Natural killer cell (primary cell): ENCODE results near the gene GANC. TPM values are rescaled to one million over a fixed set of nuclear protein-coding genes. Genes with fewer than 3 reads are reported as not detected.

Experiments used
- ATAC-seq, 3 donors: fragments of 150-1000 bp in 2 of 3; fragments of 200-7000 bp in 1 of 3; cut with Tn5 transposase; 1 replicate in 1 of 3; 2 replicates in 2 of 3; pipeline ENCODE4 v1.10.0; 2021; ENCODE audit warnings: mild to moderate bottlenecking in 2 of 3, moderate library complexity in 2 of 3
- DNase-seq, 2 donors: peaks; one replicate each; pipeline versions ENCODE4 v3.0.0 to v3.0.0-alpha.2; 2013 to 2021; ENCODE audit warnings: mixed read lengths in 1 of 2
- H3K27ac ChIP-seq: one replicate; pipeline ENCODE4 v1.5.1; 2013; ENCODE audit warnings: mild to moderate bottlenecking, low read length
- H3K27me3 ChIP-seq: one replicate; pipeline ENCODE4 v1.6.1; 2013; ENCODE audit warnings: low read length; ENCODE audit not compliant: control insufficient read depth, insufficient read depth
- H3K36me3 ChIP-seq: one replicate; pipeline ENCODE4 v1.6.1; 2013; ENCODE audit warnings: low read length; ENCODE audit not compliant: control insufficient read depth, insufficient read depth
- H3K4me1 ChIP-seq: one replicate; pipeline ENCODE4 v1.6.1; 2013; ENCODE audit warnings: low read length; ENCODE audit not compliant: control insufficient read depth, insufficient read depth
- H3K4me3 ChIP-seq: one replicate; pipeline ENCODE4 v1.5.1; 2013; ENCODE audit warnings: low read length
- H3K9me3 ChIP-seq: one replicate; pipeline ENCODE4 v1.6.1; 2013; ENCODE audit warnings: low read length; ENCODE audit not compliant: control insufficient read depth, insufficient read depth
- H3K27ac Mint-ChIP-seq, 2 donors: one replicate each; pipeline ENCODE4 v1.8.0; 2022; ENCODE audit warnings: mild to moderate bottlenecking in 2 of 2, mixed read lengths in 2 of 2, moderate library complexity in 1 of 2
- H3K27me3 Mint-ChIP-seq, 2 donors: one replicate each; pipeline ENCODE4 v1.8.0; 2022; ENCODE audit warnings: low read depth in 2 of 2, mixed read lengths in 2 of 2
- H3K36me3 Mint-ChIP-seq: one replicate; pipeline ENCODE4 v1.8.0; 2022; ENCODE audit warnings: mixed read lengths
- H3K4me1 Mint-ChIP-seq, 2 donors: one replicate each; pipeline ENCODE4 v1.8.0; 2022; ENCODE audit warnings: mixed read lengths in 2 of 2
- H3K4me3 Mint-ChIP-seq: one replicate; pipeline ENCODE4 v1.8.0; 2022; ENCODE audit warnings: mild to moderate bottlenecking, moderate library complexity, mixed read lengths
- H3K9me3 Mint-ChIP-seq, 2 donors: one replicate each; pipeline ENCODE4 v1.8.0; 2022; ENCODE audit warnings: mixed read lengths in 2 of 2
- WGBS: methylation state at CpG from one replicate; pipeline ENCODE4 v1.1.7; 2013; ENCODE audit warnings: missing lambda C conversion rate; ENCODE audit not compliant: insufficient coverage; 5-methylcytosine and 5-hydroxymethylcytosine counted together
- intact Hi-C: fragments of 100-400 bp; cut with micrococcal nuclease; formaldehyde crosslinking; loops from one replicate; pipeline ENCODE4 v1.14.2; 2022
- total RNA-seq, 4 donors: library from RNA; stranded (reverse); fragments of 120-200 nt in 1 of 4; gene quantifications; one replicate each; pipeline versions ENCODE4 v1.2.3 to v1.2.4, GENCODE V29; 2013 to 2022
- TF ChIP-seq, protein P1 (sequence below): fragments of 200-600 bp; IDR thresholded peaks from one replicate; pipeline ENCODE4 v1.8.0; 2022; ENCODE audit warnings: antibody characterized with exemption

Gene GANC
- total RNA-seq, 3 donors from 2014 or later (not counting 1 experiment from before 2014, with no cell fraction given): 23.5 to 31.3 (median 24.3) TPM

DNA sequence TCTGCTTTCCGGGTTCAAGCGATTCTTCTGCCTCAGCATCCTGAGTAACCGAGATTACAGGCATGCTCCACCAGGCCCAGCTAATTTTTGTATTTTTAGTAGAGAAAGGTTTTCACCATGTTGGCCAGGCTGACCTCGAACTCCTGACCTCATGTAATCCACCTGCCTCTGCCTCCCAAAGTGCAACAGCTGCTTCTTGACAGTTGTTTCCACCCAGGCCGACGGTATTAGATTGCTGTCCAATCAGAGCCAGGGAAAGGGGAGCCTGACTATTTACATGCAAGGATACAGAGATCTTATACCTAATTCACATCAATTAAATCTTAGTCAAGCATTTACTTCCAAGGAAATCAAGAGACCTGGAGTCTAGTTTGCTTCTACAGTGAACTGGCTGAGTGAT lies 82.3 kb downstream of the GANC start:
- intact Hi-C loops: no loop called here
- Histone ChIP-seq H3K9me3 (no peaks in the 10 kb centered on the region), H3K27ac (no peak overlapping the region), H3K4me3 (no peak overlapping the region), H3K36me3 (peaks cover 12% of the 10 kb centered on the region), H3K4me1 (no peaks in the 10 kb centered on the region), H3K27me3 (no peaks in the 10 kb centered on the region)
- Mint-ChIP-seq H3K36me3 (no peaks in the 10 kb centered on the region), H3K27me3 (no peaks in the 10 kb centered on the region), H3K4me3 (no peak overlapping the region), H3K27ac (no peak overlapping the region), H3K9me3 (no peaks in the 10 kb centered on the region), H3K4me1 (no peaks in the 10 kb centered on the region)
- TF ChIP-seq, protein P1, sequence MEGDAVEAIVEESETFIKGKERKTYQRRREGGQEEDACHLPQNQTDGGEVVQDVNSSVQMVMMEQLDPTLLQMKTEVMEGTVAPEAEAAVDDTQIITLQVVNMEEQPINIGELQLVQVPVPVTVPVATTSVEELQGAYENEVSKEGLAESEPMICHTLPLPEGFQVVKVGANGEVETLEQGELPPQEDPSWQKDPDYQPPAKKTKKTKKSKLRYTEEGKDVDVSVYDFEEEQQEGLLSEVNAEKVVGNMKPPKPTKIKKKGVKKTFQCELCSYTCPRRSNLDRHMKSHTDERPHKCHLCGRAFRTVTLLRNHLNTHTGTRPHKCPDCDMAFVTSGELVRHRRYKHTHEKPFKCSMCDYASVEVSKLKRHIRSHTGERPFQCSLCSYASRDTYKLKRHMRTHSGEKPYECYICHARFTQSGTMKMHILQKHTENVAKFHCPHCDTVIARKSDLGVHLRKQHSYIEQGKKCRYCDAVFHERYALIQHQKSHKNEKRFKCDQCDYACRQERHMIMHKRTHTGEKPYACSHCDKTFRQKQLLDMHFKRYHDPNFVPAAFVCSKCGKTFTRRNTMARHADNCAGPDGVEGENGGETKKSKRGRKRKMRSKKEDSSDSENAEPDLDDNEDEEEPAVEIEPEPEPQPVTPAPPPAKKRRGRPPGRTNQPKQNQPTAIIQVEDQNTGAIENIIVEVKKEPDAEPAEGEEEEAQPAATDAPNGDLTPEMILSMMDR: no peak
- ATAC-seq (no peak), DNase-seq (no peak)
- 91% methylated on average over 6 of the region's 6 CpGs for WGBS

DNA sequence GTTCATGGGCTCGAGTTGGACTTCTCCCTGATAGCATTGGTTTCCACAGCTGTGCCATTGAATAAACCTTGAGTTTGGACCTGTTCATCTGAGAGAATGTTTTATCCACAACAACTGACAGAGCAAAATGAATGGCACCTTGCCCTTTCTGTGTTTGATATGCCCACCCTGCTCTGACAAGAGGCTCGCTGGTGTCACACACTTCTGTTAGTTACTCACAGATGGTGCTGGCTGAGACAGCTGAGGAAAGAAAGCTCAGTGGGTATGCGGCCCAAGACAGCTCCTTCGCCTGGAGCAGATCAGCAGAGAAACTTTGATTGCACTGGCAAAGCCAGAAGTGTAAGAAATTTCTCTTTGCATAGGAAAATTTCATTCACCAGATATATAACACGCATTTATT lies 83.8 kb downstream of the GANC start:
- intact Hi-C loops: no loop called here
- Mint-ChIP-seq H3K27ac (no peak overlapping the region), H3K27me3 (no peaks in the 10 kb centered on the region), H3K4me3 (no peak overlapping the region), H3K9me3 (no peaks in the 10 kb centered on the region), H3K36me3 (no peaks in the 10 kb centered on the region), H3K4me1 (peaks cover 0 to 4% of the 10 kb centered on the region in 2 donors)
- whole genome bisulfite sequencing: 95% methylated on average over 5 of the region's 5 CpGs
- Histone ChIP-seq H3K27ac (no peak overlapping the region), H3K36me3 (peaks cover 8% of the 10 kb centered on the region), H3K9me3 (no peaks in the 10 kb centered on the region), H3K27me3 (no peaks in the 10 kb centered on the region), H3K4me3 (no peak overlapping the region), H3K4me1 (no peaks in the 10 kb centered on the region)
- TF ChIP-seq, protein P1: no peak
- ATAC-seq: no peak
- DNase-seq: no peak

DNA sequence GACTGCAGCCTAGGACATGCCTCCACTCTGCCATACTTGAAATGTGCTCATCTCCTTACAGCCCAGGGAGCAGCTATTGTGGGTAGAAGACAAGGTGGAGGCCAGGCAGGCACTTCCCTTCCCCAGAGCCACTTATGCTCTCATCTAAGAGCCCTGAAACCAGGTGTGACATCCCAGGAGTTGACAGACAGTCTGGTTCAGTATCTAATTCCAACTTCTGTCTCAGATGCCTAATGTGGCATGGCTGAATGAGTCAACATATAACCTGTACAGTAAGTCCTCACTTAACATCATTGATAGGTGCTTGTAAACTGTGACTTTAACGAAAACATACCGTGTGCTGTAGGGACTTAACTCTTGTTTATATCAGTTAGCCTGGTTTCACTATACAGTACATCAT lies 85.1 kb downstream of the GANC start:
- Histone ChIP-seq H3K9me3 (no peaks in the 10 kb centered on the region), H3K27ac (no peak overlapping the region), H3K36me3 (peaks cover 3% of the 10 kb centered on the region), H3K4me3 (no peak overlapping the region), H3K27me3 (no peaks in the 10 kb centered on the region), H3K4me1 (no peaks in the 10 kb centered on the region)
- Mint-ChIP-seq H3K27ac (no peak overlapping the region), H3K36me3 (no peaks in the 10 kb centered on the region), H3K4me1 (peaks cover 0 to 5% of the 10 kb centered on the region in 2 donors), H3K27me3 (no peaks in the 10 kb centered on the region), H3K4me3 (no peak overlapping the region), H3K9me3 (no peaks in the 10 kb centered on the region)
- intact Hi-C loops: no loop called here
- DNase-seq (no peak), ATAC-seq (no peak)
- TF ChIP-seq, protein P1: no peak
- 100% methylated on average over 1 of the region's 2 CpGs for WGBS

DNA sequence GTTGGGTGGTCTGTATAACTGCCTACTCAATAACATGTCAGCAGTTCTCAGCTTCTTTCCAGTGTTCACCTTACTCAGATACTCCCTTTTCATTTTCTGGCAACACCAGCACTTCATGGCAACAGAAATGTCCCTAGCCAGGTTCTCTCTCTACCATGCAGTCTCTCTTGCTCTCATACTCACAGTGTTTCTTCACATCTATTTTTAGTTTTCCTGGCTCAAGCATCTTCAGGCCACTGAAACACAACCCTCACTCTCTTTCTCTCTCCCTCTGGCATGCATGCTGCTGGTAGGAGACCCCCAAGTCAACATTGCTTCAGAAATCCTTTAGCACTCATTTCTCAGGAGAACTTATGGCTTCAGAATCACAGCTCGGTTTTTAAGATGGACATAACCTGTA lies 86.2 kb downstream of the GANC start, which contains the start of gene CAPN3:
CAPN3 (plus strand) TSS at position 253 of the 400 bp plus-strand sequence. CDS start 305 bp downstream, outside the sequence.
- H3K4me3 ChIP-seq: no peak within 1 kb of the TSS
- no peaks in the 10 kb centered on the region for H3K4me1 ChIP-seq
- H3K9me3 ChIP-seq: no peaks in the 10 kb centered on the region
- peaks cover 1% of the 10 kb centered on the region for H3K36me3 ChIP-seq
- Mint-ChIP-seq H3K27me3 (no peaks in the 10 kb centered on the region), H3K9me3 (no peaks in the 10 kb centered on the region), H3K27ac (no peak within 1 kb of the TSS), H3K36me3 (no peaks in the 10 kb centered on the region), H3K4me3 (no peak within 1 kb of the TSS), H3K4me1 (peaks cover 0 to 5% of the 10 kb centered on the region in 2 donors)
- H3K27ac ChIP-seq: no peak within 1 kb of the TSS
- no peaks in the 10 kb centered on the region for H3K27me3 ChIP-seq
- ATAC-seq (no peak), DNase-seq (no peak)
- intact Hi-C loops: no loop called here
- 81% methylated on average over 1 of the region's 1 CpG for WGBS
- TF ChIP-seq, protein P1: no peak
